ENCODE data around the gene GLA. TPM values are rescaled to one million over a fixed set of nuclear protein-coding genes. Genes with fewer than 3 reads are reported as not detected.

The GLA gene
- polyA plus RNA-seq (2012; ENCODE audit: insufficient read depth, insufficient read length), result 39.2 TPM

DNA sequence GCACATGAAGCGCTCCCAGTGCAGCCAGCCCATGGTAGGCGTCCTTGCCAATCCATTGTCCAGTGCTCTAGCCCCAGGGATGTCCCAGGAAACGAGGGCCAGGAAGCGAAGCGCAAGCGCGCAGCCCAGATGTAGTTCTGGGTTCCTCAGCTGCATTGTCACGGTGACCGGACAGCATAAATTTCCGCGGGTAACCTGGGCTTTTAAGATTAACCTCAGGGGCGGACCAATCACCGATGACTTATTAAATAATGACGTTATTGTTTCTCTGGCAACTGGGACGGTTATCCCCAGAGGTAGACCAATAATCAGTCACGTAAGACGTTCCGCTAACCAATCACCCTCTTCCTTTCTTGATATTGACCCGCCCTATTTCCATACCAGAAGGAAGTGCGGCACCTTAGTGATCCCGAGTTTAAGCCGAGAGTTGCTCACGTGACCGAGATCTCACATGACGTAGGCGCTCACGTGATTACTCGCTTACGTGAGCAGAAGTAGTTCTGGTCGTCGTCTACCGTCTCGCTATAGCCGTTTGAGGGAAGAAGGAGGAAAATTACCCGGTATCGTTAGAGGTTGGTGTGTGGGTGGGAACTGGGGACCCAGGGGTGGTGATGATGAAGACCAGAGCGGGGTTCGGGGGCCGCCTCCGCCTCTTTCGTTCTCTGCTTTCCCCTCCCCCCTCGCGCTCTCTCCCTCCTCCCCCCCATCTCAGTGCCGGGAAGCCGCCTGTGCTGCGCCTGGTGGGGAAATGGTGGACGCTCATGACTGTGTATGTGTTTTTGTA is at the start of gene GLA, which contains the start of gene HNRNPH2:
GLA (minus strand) TSS at position 178 of the 784 bp plus-strand sequence; CDS start at position 156, 22 bp downstream.
HNRNPH2 (plus strand) TSS at position 475 of the 784 bp plus-strand sequence. CDS start 3,767 bp downstream, outside the sequence.
- peak; percentile 98 for DNase-seq (ENCODE audit: low read depth, low spot score)
- peak within 1 kb of the TSS; percentile 86 for H3K4me3 ChIP-seq (ENCODE audit: low read length)

DNA sequence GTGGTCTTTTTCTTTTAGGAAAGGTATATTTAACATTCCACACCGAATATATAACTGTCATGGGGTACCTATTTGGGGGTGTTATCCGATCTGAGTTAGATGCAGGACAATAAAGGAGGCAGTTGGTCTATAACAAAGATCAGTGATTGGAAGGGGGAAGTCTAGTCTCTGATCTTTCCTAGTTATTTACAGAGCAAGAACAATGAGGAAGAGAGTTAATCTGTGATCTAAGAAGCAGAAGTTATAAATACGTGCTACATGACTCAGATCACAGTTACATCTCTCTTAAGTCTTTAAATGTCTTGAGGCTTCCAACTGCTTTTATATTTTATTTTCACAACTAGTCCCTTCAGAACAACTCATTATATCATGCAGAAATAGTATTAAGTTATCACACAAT is 44.3 kb upstream of the GLA start:
- DNase-seq (ENCODE audit: low read depth, low spot score), result no peak
- H3K4me3 ChIP-seq (ENCODE audit: low read length), result no peak overlapping the region

DNA sequence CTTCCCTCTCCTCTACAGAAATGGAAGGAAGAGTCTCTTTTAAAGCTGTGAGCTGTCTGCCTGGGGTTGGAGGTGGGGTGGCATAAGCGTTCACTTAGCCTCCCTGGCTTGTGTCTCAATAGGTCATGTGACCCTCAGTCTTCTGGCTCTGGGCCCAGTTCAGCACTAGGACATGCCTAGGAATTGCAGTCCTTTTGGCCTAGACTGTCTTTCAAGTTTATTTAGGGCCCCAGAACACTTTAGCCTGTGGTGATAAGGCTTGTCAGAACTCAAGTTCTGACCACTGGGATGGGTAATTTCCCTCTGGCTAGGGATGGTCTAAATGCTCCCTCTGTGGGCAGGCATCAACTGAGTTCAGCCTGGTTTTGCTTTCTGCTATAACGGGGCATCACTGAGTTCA is 43.2 kb upstream of the GLA start:
- no peak overlapping the region for H3K4me3 ChIP-seq (ENCODE audit: low read length)
- no peak for DNase-seq (ENCODE audit: low read depth, low spot score)

DNA sequence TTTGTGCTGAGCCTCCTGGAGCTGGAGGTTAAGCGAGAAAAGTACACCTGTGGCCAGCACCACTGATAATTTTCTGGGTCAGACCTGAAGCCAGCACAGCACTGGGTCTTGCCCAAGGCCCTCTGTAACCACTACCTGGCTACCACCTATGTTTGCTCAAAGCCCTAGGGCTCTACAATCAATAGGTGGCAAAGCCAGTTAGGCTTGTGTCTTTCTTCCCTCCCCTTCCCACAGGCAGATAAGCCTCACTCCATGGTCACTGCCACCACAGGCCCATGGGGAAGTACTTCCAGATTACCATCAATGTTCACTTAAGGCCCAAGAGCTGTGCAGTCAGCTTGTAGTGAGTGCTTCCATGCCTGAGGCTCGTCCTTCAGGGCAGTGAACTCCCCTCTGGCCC is 42.4 kb upstream of the GLA start:
- no peak overlapping the region for H3K4me3 ChIP-seq (ENCODE audit: low read length)
- DNase-seq (ENCODE audit: low read depth, low spot score), result no peak

DNA sequence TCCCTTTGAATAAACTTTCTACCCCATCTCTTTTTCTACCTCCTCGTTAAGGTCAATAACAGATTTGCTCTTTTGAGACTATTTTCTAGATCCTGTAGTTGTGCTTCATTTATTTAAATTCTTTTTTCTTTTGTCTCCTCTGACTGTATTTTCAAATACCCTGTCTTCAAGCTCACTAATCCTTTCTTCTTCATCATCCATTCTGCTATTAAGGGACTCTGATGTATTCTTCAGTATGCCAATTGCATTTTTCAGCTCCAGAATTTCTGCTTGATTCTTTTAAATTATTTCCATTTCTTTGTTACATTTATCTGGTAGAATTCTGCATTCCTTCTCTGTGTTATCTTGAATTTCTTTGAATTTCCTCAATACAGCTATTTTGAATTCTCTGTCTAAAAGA is 41.6 kb upstream of the GLA start:
- no peak for DNase-seq (ENCODE audit: low read depth, low spot score)
- no peak overlapping the region for H3K4me3 ChIP-seq (ENCODE audit: low read length)

DNA sequence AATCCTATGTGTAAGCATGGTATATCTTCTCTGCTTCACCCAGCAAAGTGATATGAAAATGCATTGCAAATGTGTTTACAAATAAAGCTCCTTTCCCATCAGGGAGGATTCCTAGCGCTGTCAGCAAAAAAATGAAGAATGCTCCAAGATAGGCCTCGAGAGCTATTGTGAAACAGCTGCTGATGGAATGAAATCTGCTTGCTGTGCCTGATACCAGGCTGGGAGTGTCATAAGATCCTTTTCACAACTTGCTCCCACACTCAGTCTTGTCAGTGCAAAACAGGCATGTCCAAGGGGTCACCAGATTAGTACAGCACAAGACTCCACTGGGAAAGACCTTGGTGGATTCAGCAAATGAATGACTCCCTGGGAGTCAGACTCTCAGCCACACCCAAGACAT is 34.4 kb upstream of the GLA start:
- no peak overlapping the region for H3K4me3 ChIP-seq (ENCODE audit: low read length)
- DNase-seq (ENCODE audit: low read depth, low spot score), result no peak

DNA sequence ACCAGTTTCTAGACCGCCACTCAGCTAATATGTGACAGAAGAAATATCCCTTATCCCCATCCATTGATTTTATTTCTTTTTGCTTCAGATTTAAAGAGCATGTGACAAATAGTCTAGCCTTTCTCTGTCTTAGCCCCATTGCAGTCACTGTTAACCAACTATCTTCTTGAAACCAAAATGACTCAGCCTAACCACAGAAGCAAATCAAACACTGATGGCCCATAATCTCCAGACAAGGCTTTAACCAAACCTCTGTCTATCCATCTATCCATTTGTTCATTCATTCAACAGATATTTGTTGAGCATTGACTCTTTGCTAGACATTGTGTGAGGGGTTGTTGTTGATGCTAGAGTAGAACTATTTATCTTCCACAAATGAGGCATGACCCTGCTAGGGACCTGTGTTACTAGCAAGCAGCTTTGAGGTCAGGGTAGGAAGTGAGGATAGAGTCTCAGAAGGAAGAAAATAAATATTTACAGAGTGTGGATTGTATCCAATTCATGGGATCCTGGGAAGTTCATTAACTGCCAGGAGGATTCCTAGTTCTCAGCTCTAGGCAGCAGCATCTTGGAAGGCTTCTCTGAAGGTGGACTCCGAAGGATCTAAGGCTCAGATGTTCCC is 22.8 kb upstream of the GLA start:
- no peak overlapping the region for H3K4me3 ChIP-seq (ENCODE audit: low read length)
- DNase-seq (ENCODE audit: low read depth, low spot score), result no peak

DNA sequence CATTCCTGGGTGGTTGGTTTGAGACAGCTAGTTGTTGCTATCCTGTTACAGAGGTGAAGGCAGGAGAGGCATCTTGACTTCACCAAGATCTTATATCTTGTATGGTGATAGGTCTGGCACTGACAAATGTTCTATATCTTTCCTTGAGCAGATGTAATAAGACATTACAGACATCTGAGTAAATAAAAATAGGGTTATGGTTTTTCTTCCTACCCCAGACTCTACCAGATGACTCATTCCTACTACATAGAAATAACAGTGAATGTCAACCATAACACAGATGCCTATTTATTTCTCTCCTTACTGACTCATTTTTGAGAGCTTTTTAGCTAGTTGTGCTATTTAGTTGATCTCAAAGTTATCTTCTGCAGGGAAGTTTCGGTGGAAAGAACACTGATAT is 22.2 kb upstream of the GLA start:
- H3K4me3 ChIP-seq (ENCODE audit: low read length), result no peak overlapping the region
- no peak for DNase-seq (ENCODE audit: low read depth, low spot score)

DNA sequence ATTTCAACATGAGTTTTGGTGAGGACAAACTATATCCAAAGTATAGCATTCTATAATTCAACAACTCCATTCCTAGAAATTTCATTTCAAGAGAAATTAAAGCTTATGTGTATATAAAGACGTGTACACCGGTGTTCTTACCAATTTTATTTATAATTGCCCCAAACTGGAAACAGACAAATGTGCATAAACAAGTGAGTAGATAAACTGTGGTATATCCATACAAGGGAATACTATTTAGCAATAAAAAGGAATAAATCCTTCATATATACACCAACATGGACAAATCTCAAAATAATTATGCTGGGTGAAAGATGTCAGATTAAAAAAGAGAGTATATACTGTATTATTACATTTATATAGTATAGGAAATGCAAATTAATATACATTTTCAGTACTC is 20.2 kb upstream of the GLA start:
- H3K4me3 ChIP-seq (ENCODE audit: low read length), result no peak overlapping the region
- DNase-seq (ENCODE audit: low read depth, low spot score), result no peak

DNA sequence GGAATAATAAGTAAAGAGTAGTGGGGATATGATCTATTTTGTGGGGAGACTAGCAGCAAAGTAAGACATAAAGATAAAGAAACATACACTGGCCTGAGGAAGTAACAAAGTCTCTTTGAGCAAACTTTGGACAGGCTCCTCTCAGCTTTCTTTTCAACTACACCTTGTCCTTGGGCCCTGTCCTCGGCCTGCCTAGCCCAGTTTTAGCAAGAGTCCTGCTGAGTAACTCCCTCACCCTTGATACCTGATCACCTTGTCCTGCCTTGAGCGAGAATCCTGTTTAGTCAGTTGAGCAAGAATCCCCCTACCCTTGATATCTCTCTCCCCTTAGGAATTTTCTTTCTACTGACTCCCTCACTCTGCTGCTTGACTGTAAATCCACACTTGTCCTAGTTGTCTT is 11.8 kb upstream of the GLA start:
- H3K4me3 ChIP-seq (ENCODE audit: low read length), result no peak overlapping the region
- DNase-seq (ENCODE audit: low read depth, low spot score), result no peak

DNA sequence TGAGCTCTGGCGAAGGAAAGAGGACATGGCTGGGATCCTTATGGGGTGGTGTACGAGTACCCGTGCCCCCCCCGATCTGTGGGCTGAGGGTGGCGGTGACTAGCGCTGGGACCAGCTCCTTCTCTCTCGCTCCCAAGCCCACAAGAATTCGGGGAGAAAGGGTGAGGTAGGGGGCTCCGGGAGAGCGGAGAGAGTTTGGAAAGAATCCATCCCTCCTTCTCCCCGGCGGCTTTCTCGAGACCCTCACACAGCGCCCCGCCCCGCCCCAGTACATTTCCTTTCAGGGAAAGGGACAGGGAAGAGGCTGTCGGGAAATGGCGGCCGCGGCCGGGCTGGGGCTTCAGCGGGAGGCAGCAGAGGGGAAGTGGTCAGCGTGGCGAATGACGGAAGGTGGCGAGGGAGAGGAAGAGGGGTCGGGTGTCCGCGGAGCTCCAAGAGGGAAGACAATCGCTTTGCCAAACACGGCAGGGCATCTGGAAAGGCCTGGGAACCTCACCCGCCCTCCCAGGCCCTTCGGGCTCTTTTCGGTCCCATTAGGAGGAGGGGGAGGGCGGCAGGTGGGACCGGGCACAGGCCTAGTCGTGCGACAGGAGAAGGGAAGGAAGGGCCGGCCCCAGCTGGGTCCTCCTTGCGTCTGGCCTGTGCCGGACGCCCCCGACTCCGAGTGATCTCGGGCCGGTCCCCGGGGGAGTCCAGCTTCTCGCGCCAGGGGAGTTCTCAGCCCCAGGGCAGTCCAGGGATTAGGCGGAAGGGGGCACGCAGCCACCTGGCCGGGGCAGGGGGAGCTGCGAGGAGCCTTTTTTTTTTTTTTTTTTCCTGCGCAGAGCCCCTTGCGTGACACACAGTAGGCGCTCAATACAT is 10.5 kb upstream of the GLA start:
- H3K4me3 ChIP-seq (ENCODE audit: low read length), result no peak overlapping the region

DNA sequence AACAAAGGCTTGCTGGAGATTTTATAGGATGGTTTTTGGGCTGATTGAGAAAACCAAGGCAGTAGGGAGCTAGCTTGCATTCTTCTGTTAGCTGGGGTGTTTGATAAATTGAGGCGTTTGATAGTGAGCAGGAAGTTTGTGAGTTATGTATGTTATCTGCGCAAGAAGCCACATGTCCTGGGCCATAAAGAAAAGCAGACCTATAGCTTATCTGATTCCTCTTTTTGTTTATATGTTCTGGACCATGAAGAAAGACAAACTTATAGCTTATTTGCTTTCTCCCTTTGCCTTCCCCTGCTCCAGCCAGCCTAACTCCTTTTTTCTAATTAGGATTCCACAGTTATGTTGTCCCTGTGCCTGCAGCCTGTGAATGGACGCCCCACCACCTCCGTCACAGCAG is 9.5 kb upstream of the GLA start:
- no peak for DNase-seq (ENCODE audit: low read depth, low spot score)
- no peak overlapping the region for H3K4me3 ChIP-seq (ENCODE audit: low read length)

More for the DNA sequence above, 10.5 kb upstream of the GLA start:
- no peak for DNase-seq (ENCODE audit: low read depth, low spot score)

DNA sequence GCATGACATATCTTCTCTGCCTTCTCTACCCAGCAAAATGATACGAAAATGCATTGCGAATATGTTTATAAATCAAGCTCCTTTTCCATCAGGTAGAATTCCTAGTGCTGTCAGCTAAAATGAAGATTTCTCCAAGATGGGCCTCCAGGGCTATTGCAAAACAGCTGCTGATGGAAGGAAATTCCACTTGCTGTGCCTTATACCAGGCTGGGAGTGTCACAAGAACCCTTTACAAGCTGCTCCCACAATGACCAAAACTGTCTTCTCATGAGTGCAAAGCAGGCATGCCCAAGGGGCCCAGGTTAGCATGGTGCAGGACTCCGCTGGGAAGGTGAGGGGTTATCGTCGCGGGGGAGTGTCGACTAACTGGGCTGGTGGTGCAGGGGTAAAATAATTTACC is 9.0 kb upstream of the GLA start:
- no peak overlapping the region for H3K4me3 ChIP-seq (ENCODE audit: low read length)
- no peak for DNase-seq (ENCODE audit: low read depth, low spot score)

DNA sequence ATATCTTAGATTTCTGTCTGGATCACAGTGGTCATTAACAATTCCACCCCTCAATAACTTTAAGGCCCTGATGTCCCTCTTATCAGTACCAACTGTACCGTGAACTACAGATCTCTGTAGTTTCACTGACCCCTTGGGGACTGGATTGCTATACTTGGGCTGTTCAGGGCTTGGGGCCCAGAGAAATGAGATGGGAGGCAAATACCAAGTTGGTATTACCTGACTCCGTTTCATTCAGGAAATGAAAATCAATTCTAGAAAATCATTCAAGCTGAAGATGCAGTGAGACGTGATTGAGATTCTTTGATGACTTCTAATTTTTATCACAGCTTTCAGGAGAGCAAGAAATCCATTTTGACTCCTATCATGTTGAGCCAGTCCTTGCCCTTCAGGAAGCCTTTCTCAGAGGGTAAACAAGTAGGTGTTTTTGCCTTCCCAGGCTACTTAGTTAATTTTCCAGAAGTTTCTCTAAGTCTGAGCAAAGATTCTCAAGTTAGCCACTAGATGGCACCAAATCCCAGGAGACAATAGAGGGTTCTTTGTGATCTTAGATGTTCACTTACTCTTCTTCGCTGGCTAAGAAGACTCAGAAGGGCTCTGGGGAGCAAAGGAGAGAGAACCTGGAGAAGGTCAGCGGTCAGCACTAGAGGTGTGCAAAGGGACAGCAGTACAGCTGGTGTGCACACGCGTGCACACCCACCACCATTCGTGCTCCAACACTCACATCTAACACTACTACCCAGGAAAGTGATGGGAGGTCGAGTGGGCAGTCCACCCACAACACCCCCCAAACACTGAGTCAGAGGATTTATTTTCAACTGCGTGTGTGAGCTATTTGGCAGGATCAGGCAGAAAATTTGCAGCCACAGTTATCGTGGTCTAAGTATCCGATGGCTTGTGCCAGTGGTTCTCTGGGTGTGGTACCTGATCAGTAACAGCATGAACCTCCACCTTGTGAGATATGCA is 7.7 kb upstream of the GLA start:
- peak; percentile 61 for DNase-seq (ENCODE audit: low read depth, low spot score)
- H3K4me3 ChIP-seq (ENCODE audit: low read length), result no peak overlapping the region

DNA sequence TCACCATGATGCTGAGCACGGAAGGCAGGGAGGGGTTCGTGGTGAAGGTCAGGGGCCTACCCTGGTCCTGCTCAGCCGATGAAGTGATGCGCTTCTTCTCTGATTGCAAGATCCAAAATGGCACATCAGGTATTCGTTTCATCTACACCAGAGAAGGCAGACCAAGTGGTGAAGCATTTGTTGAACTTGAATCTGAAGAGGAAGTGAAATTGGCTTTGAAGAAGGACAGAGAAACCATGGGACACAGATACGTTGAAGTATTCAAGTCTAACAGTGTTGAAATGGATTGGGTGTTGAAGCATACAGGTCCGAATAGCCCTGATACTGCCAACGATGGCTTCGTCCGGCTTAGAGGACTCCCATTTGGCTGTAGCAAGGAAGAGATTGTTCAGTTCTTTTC is 4.3 kb upstream of the GLA start:
- no peak for DNase-seq (ENCODE audit: low read depth, low spot score)
- no peak overlapping the region for H3K4me3 ChIP-seq (ENCODE audit: low read length)

DNA sequence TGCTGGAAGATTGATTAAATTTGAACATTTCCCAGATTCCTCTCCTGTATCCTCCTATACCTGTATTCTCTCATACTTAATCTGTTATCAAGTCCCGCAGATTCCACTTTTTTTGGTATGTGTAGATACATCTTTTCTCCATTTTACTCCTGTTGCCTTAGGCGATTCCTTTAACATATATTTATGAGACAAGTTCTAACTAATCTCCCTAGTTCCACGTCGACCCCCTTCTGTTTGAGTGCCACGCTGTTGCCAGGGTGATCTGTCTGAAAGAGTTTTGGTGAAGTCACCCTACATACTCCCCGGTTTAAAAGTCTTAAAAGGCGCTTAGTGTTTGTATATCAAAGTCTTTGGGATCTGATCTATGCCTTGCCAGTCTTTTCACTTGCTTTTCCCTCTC is 2.7 kb upstream of the GLA start:
- H3K4me3 ChIP-seq (ENCODE audit: low read length), result no peak overlapping the region
- no peak for DNase-seq (ENCODE audit: low read depth, low spot score)

DNA sequence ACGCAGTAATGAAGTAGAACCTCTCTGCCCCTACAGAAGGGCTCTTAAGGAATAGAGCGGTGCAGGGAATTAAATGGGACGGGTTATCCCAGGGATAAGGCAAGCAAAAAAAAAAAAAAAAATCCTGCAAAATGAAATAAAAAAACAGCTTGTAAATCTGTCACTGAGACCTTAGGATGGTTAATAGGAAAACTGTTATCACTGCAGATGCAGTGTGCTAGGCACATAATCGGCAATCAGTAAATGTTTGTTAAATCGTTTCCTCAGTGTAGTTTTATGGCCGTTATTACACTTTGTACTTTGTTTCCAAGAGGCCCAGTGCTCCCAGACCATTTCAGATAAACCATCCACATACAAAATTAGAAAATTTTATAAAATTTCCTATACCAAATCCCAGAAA is 1.3 kb upstream of the GLA start:
- no peak for DNase-seq (ENCODE audit: low read depth, low spot score)
- peak overlapping the region; percentile 86 for H3K4me3 ChIP-seq (ENCODE audit: low read length)

DNA sequence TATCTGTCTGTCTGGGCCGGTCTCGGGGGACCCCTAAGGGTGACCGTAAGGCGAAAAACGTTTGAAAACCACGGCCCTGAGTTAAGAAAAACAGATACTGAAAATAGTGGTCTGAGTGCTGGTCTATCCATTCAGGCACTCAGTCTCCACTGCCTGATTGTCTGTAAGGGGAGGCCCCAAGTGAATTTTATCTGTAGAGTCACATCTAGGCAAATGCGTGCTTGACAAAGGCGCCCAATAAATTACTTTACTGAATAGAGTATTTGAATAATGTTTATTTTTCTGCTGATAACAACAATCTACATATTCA is 762 bp upstream of the GLA start:
- DNase-seq (ENCODE audit: low read depth, low spot score), result no peak
- H3K4me3 ChIP-seq (ENCODE audit: low read length), result peak overlapping the region; percentile 86

DNA sequence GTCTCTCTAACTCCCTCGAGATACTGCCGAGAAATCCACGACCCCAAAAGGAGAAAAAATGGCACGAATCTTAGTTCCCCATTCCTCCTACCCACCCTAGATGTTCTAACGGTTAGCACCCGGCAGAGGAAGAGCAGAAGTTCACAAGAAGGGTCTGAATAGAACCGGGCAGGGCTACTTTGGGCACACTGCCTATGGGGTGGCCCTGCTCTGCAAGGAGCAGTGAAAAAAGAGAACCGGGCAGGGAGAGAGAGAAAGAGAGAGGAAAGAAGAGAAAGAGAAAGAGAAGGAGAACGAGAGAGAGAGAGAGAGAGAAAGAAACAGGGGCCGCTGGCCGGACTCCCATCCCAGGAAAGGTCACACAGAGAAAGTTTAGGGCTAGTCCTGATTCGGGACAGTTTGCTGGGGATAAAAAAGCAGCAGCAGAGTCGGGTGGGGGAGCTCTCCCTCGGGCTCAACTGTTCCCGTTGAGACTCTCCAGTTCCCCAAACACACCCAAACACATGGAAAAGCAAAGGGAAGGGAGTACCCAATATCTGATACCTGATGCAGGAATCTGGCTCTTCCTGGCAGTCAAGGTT is 468 bp downstream of the GLA start:
- no peak for DNase-seq (ENCODE audit: low read depth, low spot score)
- H3K4me3 ChIP-seq (ENCODE audit: low read length), result peak overlapping the region; percentile 86

All from Jurkat, Clone E6-1 (cell line).